Body of pancreas (tissue), 4 donors: ENCODE data around the gene POU3F3. TPM values are rescaled to one million over a fixed set of nuclear protein-coding genes. Genes with fewer than 3 reads are reported as not detected.

Experiments
- ATAC-seq: fragments of 150-250 bp; one replicate; pipeline ENCODE4 v1.9.1; 2016
- DNase-seq, 4 donors: peaks; one replicate each; pipeline ENCODE4 v3.0.0-alpha.2; 2019
- H3K27ac ChIP-seq, 4 donors: fragments of 200-600 bp; sonication (generic); 1 replicate in 3 of 4; 2 replicates in 1 of 4; pipeline versions ENCODE4 v1.5.1 to v1.6.1; 2016 to 2019; ENCODE audit warnings: mild to moderate bottlenecking in 1 of 4, mixed read lengths in 1 of 4, moderate library complexity in 1 of 4
- H3K27me3 ChIP-seq, 2 donors: fragments of 200-600 bp; sonication (generic); one replicate each; pipeline ENCODE4 v1.6.0; 2016; ENCODE audit warnings: mild to moderate bottlenecking in 1 of 2
- H3K36me3 ChIP-seq, 2 donors: fragments of 200-600 bp; sonication (generic); replicated peaks in 1 of 2; 2 replicates each; pipeline ENCODE4 v1.5.1; 2016; ENCODE audit warnings: low read depth in 2 of 2; ENCODE audit not compliant: insufficient read depth in 1 of 2
- H3K4me1 ChIP-seq: fragments of 200-600 bp; sonication (generic); one replicate; pipeline ENCODE4 v1.6.0; 2016
- H3K4me3 ChIP-seq, 2 donors: fragments of 200-600 bp; sonication (generic); 1 replicate in 1 of 2; 2 replicates in 1 of 2; pipeline ENCODE4 v1.5.1; 2016 to 2019
- H3K9me3 ChIP-seq, 3 donors: fragments of 200-600 bp; sonication (generic); 1 replicate in 2 of 3; 2 replicates in 1 of 3; pipeline ENCODE4 v1.5.1; 2016
- CTCF ChIP-seq, 7 experiments: fragments of 450-650 bp in 4 of 7; fragments of 200-600 bp in 3 of 7; sonication (generic) in 3 of 7; IDR thresholded peaks; one replicate each; pipeline ENCODE4 v1.5.1; 2016 to 2019; ENCODE audit warnings: antibody characterized with exemption in 7 of 7
- POLR2A ChIP-seq, 3 donors: fragments of 450-650 bp; IDR thresholded peaks; one replicate each; pipeline ENCODE4 v1.6.1; 2016; ENCODE audit warnings: antibody characterized with exemption in 3 of 3, mild to moderate bottlenecking in 2 of 3
- WGBS, 2 donors: methylation state at CpG; one replicate each; pipeline ENCODE4 v1.1.5; 2017; 5-methylcytosine and 5-hydroxymethylcytosine counted together
- intact Hi-C: fragments of 100-400 bp; cut with DNase I; formaldehyde crosslinking; loops from one replicate; pipeline ENCODE4 v1.15.1; 2023
- total RNA-seq, 2 donors: library from RNA; depleted of rRNA; stranded (reverse); fragments of >200 nt; gene quantifications; one replicate each; pipeline ENCODE4 v1.1.0, GENCODE V29; 2016

POU3F3 gene
- total RNA-seq, 2 donors from 2014 or later, result not detected

GRCh38 chr2:104846786-104847585 is 6.9 kb upstream of the POU3F3 start:
- H3K27me3 ChIP-seq, result peaks cover 0 to 60% of the 10 kb centered on the region in 2 donors

GRCh38 chr2:104847586-104848160 is 6.2 kb upstream of the POU3F3 start:
- intact Hi-C loops, result no loop called here
- 15 to 21% methylated on average over 5 of the region's 5 CpGs for WGBS, 2 donors
- ATAC-seq (no peak), DNase-seq (no peak)
- H3K4me1 ChIP-seq, result peaks cover 25% of the 10 kb centered on the region
- no peak overlapping the region for H3K27ac ChIP-seq
- TF ChIP-seq CTCF (IDR thresholded peaks at IDR 0.05), result no peak
- TF ChIP-seq POLR2A (IDR thresholded peaks at IDR 0.05), result no peak
- H3K36me3 ChIP-seq, result no peaks in the 10 kb centered on the region
- H3K4me3 ChIP-seq, result no peak overlapping the region
- H3K9me3 ChIP-seq, result no peaks in the 10 kb centered on the region
- peaks cover 0 to 60% of the 10 kb centered on the region in 2 donors for H3K27me3 ChIP-seq

More at GRCh38 chr2:104846786-104847585, 6.9 kb upstream of the POU3F3 start:
- Histone ChIP-seq H3K36me3 (no peaks in the 10 kb centered on the region), H3K4me1 (peaks cover 27% of the 10 kb centered on the region), H3K9me3 (no peaks in the 10 kb centered on the region), H3K27ac (no peak overlapping the region), H3K4me3 (no peak overlapping the region)
- DNase-seq, result no peak
- WGBS, 2 donors, result 15 to 29% methylated on average over 9 of the region's 9 CpGs
- no peak for ATAC-seq
- TF ChIP-seq CTCF (IDR thresholded peaks at IDR 0.05), result no peak
- no peak for TF ChIP-seq POLR2A (IDR thresholded peaks at IDR 0.05)
- intact Hi-C loops, result no loop called here

GRCh38 chr2:104848526-104848925 is 5.4 kb upstream of the POU3F3 start:
- intact Hi-C loops, result no loop called here
- H3K4me1 ChIP-seq, result peaks cover 24% of the 10 kb centered on the region
- H3K27me3 ChIP-seq, result peaks cover 0 to 59% of the 10 kb centered on the region in 2 donors
- no peak overlapping the region for H3K4me3 ChIP-seq
- H3K9me3 ChIP-seq, result no peaks in the 10 kb centered on the region
- no peak overlapping the region for H3K27ac ChIP-seq
- H3K36me3 ChIP-seq, result no peaks in the 10 kb centered on the region
- DNase-seq, result no peak
- ATAC-seq, result no peak
- TF ChIP-seq POLR2A (IDR thresholded peaks at IDR 0.05) (no peak), CTCF (IDR thresholded peaks at IDR 0.05) (no peak)
- 37 to 38% methylated on average over 4 of the region's 4 CpGs for WGBS, 2 donors

- no peak for ATAC-seq
These were observed 4.8 kb upstream of the POU3F3 start for GRCh38 chr2:104849101-104849500.

More at GRCh38 chr2:104849101-104849500, 4.8 kb upstream of the POU3F3 start:
- no peaks in the 10 kb centered on the region for H3K9me3 ChIP-seq
- TF ChIP-seq CTCF (IDR thresholded peaks at IDR 0.05), result no peak
- no peak for TF ChIP-seq POLR2A (IDR thresholded peaks at IDR 0.05)
- peaks cover 0 to 56% of the 10 kb centered on the region in 2 donors for H3K27me3 ChIP-seq
- no peak overlapping the region for H3K27ac ChIP-seq
- intact Hi-C loops, result no loop called here
- no peaks in the 10 kb centered on the region for H3K36me3 ChIP-seq
- H3K4me3 ChIP-seq, result no peak overlapping the region
- DNase-seq, result no peak
- H3K4me1 ChIP-seq, result peaks cover 23% of the 10 kb centered on the region
- 7 to 9% methylated on average over 1 of the region's 1 CpG for WGBS, 2 donors
